Upper lobe of left lung (tissue), 6 donors: Measurements from ENCODE around the gene PLCG2. TPM values are rescaled to one million over a fixed set of nuclear protein-coding genes. Genes with fewer than 3 reads are reported as not detected.

Experiments used
- ATAC-seq, 2 donors: fragments of 200-7000 bp; cut with Tn5 transposase; one replicate each; pipeline ENCODE4 v1.9.1; 2022; ENCODE audit warnings: mild to moderate bottlenecking in 2 of 2, moderate library complexity in 2 of 2; ENCODE audit not compliant: low FRiP score in 2 of 2
- DNase-seq, 2 donors: peaks; one replicate each; pipeline ENCODE4 v3.0.0-alpha.2; 2019 to 2020
- H3K27ac ChIP-seq, 4 donors: fragments of 200-600 bp; sonication (generic); one replicate each; pipeline ENCODE4 v1.5.1; 2016 to 2019
- H3K27me3 ChIP-seq, 4 donors: fragments of 200-600 bp; sonication (generic); one replicate each; pipeline ENCODE4 v1.5.1; 2017 to 2019
- H3K36me3 ChIP-seq, 4 donors: fragments of 200-600 bp; sonication (generic); one replicate each; pipeline ENCODE4 v1.5.1; 2016 to 2019
- H3K4me1 ChIP-seq, 4 donors: fragments of 200-600 bp; sonication (generic); one replicate each; pipeline ENCODE4 v1.5.1; 2018 to 2019
- H3K4me3 ChIP-seq, 4 donors: fragments of 200-600 bp; sonication (generic); one replicate each; pipeline ENCODE4 v1.5.1; 2017 to 2019; ENCODE audit warnings: mild to moderate bottlenecking in 2 of 4, moderate library complexity in 1 of 4
- H3K9me3 ChIP-seq, 4 donors: fragments of 200-600 bp; sonication (generic); one replicate each; pipeline ENCODE4 v1.5.1; 2018 to 2019
- EP300 ChIP-seq, 4 donors: sonication (generic); formaldehyde crosslinking; IDR thresholded peaks; one replicate each; pipeline ENCODE4 v1.5.1; 2017; ENCODE audit warnings: antibody characterized with exemption in 4 of 4, control low read depth in 2 of 4
- POLR2A ChIP-seq, 4 donors: fragments of 450-650 bp; IDR thresholded peaks; one replicate each; pipeline ENCODE4 v1.5.1; 2016 to 2017; ENCODE audit warnings: antibody characterized with exemption in 4 of 4, mild to moderate bottlenecking in 2 of 4
- POLR2AphosphoS5 ChIP-seq, 2 donors: sonication (generic); formaldehyde crosslinking; IDR thresholded peaks; one replicate each; pipeline ENCODE4 v1.5.1; 2017; ENCODE audit warnings: antibody characterized with exemption in 2 of 2
- WGBS, 2 donors: methylation state at CpG; one replicate each; pipeline ENCODE4 v1.1.5; 2017 to 2018; 5-methylcytosine and 5-hydroxymethylcytosine counted together
- total RNA-seq, 6 donors: library from RNA; depleted of rRNA in 4 of 6; stranded (reverse); fragments of >200 nt in 4 of 6; gene quantifications; one replicate each; pipeline versions ENCODE4 v1.1.0 to v1.2.1, GENCODE V29; 2016 to 2021
- TF ChIP-seq, protein P1 (sequence below), 6 experiments: fragments of 450-650 bp in 4 of 6; fragments of 200-600 bp in 2 of 6; sonication (generic) in 2 of 6; IDR thresholded peaks; one replicate each; pipeline ENCODE4 v1.5.1; 2016 to 2019; ENCODE audit warnings: antibody characterized with exemption in 6 of 6
- donor health status: DM: no; HTN: no; CAD: no; lungs with moderate emphysema.
- donor health status: DM: no; HTN: yes; CAD: no; lungs with severe emphysema.

The PLCG2 gene
- total RNA-seq, 6 donors from 2014 or later: 13.8 to 85.9 (median 35.1) TPM

GRCh38 chr16:81770008-81770407 is 9.1 kb upstream of the PLCG2 start:
- H3K27ac ChIP-seq: no peak overlapping the region
- H3K4me3 ChIP-seq: no peak overlapping the region
- peaks cover 0 to 1% (median 0%) of the 10 kb centered on the region in 4 donors for H3K27me3 ChIP-seq
- peaks cover 0 to 9% (median 5%) of the 10 kb centered on the region in 4 donors for H3K4me1 ChIP-seq
- no peaks in the 10 kb centered on the region for H3K36me3 ChIP-seq
- DNase-seq (no peak), ATAC-seq (no peak)
- TF ChIP-seq, protein P1, sequence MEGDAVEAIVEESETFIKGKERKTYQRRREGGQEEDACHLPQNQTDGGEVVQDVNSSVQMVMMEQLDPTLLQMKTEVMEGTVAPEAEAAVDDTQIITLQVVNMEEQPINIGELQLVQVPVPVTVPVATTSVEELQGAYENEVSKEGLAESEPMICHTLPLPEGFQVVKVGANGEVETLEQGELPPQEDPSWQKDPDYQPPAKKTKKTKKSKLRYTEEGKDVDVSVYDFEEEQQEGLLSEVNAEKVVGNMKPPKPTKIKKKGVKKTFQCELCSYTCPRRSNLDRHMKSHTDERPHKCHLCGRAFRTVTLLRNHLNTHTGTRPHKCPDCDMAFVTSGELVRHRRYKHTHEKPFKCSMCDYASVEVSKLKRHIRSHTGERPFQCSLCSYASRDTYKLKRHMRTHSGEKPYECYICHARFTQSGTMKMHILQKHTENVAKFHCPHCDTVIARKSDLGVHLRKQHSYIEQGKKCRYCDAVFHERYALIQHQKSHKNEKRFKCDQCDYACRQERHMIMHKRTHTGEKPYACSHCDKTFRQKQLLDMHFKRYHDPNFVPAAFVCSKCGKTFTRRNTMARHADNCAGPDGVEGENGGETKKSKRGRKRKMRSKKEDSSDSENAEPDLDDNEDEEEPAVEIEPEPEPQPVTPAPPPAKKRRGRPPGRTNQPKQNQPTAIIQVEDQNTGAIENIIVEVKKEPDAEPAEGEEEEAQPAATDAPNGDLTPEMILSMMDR (IDR thresholded peaks at IDR 0.05): no peak
- TF ChIP-seq POLR2AphosphoS5 (IDR thresholded peaks at IDR 0.05) (no peak), EP300 (IDR thresholded peaks at IDR 0.05) (no peak), POLR2A (IDR thresholded peaks at IDR 0.05) (no peak)
- 87 to 92% methylated on average over 7 of the region's 7 CpGs for WGBS, 2 donors
- no peaks in the 10 kb centered on the region for H3K9me3 ChIP-seq

DNA sequence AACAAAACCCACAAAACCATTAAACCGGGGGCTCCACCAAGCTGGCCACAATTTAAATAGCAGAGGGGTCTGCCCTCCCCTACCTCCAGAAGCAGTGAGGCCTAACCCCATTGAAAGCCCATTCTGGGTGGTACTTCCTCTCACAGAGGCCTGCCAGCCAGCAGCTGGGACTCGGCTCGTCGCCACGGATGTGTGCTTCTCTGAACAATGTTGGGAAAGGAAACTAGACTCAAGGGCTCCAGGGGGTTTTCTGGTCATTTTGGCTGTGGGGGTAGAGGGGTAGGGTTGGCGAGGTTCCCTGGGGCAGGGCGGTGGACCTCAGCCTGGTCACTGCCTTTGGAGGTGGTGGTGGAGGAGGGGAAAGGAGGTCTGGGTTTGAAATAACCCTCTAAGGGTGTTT is 4.7 kb upstream of the PLCG2 start:
- Histone ChIP-seq H3K27ac (peak overlapping the region in 3 of 4 donors; percentile 8 to 80 (median 58)), H3K27me3 (no peaks in the 10 kb centered on the region), H3K4me3 (no peak overlapping the region), H3K4me1 (peaks cover 7 to 9% (median 8%) of the 10 kb centered on the region in 4 donors), H3K9me3 (no peaks in the 10 kb centered on the region), H3K36me3 (no peaks in the 10 kb centered on the region)
- WGBS, 2 donors: 30 to 51% methylated on average over 6 to 7 of the region's 7 CpGs
- peak in 1 of 2 donors; percentile 41 for DNase-seq
- TF ChIP-seq POLR2A (IDR thresholded peaks at IDR 0.05) (no peak), EP300 (IDR thresholded peaks at IDR 0.05) (no peak), POLR2AphosphoS5 (IDR thresholded peaks at IDR 0.05) (no peak)
- TF ChIP-seq, protein P1 (IDR thresholded peaks at IDR 0.05): no peak
- ATAC-seq: no peak

DNA sequence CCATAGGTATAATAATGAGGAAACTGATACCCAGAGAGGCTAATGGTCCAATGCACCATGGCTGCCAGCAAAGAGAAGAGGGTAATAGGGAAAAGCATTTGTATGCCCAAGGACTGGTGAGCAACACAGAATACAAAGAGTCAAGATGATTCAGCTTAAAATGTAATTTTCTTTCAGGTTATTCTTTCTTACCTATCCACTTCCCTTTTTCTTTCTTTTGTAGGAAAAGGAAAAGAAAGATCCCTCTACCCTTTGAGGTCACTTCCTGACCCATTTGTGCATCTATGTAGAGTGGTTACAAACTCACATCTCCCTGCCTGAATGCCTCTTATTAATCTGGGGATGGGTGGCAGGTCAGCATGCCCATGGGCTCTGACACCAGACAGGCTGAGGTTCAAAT is 3.5 kb upstream of the PLCG2 start:
- H3K4me3 ChIP-seq: no peak overlapping the region
- no peak for TF ChIP-seq POLR2A (IDR thresholded peaks at IDR 0.05)
- TF ChIP-seq, protein P1 (IDR thresholded peaks at IDR 0.05): no peak
- no peak for TF ChIP-seq POLR2AphosphoS5 (IDR thresholded peaks at IDR 0.05)
- no peak for TF ChIP-seq EP300 (IDR thresholded peaks at IDR 0.05)
- H3K27ac ChIP-seq: no peak overlapping the region
- no peak for DNase-seq
- peaks cover 16 to 20% (median 17%) of the 10 kb centered on the region in 4 donors for H3K4me1 ChIP-seq
- no peaks in the 10 kb centered on the region for H3K9me3 ChIP-seq
- H3K36me3 ChIP-seq: no peaks in the 10 kb centered on the region
- peaks cover 0 to 3% (median 0%) of the 10 kb centered on the region in 4 donors for H3K27me3 ChIP-seq
- no peak for ATAC-seq

GRCh38 chr16:81778231-81778630 is 860 bp upstream of the PLCG2 start:
- Histone ChIP-seq H3K36me3 (no peaks in the 10 kb centered on the region), H3K27me3 (peaks cover 0 to 3% (median 0%) of the 10 kb centered on the region in 4 donors), H3K9me3 (no peaks in the 10 kb centered on the region), H3K27ac (peak overlapping the region in 1 of 4 donors; percentile 94), H3K4me1 (peaks cover 16 to 21% (median 19%) of the 10 kb centered on the region in 4 donors), H3K4me3 (no peak overlapping the region)
- WGBS, 2 donors: 80 to 85% methylated on average over 6 of the region's 6 CpGs
- no peak for ATAC-seq
- TF ChIP-seq POLR2AphosphoS5 (IDR thresholded peaks at IDR 0.05) (no peak), EP300 (IDR thresholded peaks at IDR 0.05) (no peak), POLR2A (IDR thresholded peaks at IDR 0.05) (no peak)
- TF ChIP-seq, protein P1 (IDR thresholded peaks at IDR 0.05): no peak
- DNase-seq: no peak
